MM.1S (cell line): ENCODE measurements around the gene ANKRD16.

Experiments used
- DNase-seq: peaks from one replicate; pipeline ENCODE4 v3.0.0-alpha.2; 2015
- H2AFZ ChIP-seq: fragments of 300-600 bp; sonication (generic); 2 replicates; pipeline ENCODE4 v1.6.0; 2016; ENCODE audit warnings: antibody characterized with exemption, low read length
- H3F3A ChIP-seq: fragments of 300-600 bp; sonication (generic); 2 replicates; pipeline ENCODE4 v1.6.1; 2016; ENCODE audit warnings: mild to moderate bottlenecking, antibody characterized with exemption, low read length, moderate library complexity, mixed read lengths; ENCODE audit not compliant: insufficient read depth
- H3K27ac ChIP-seq: fragments of 300-600 bp; sonication (generic); 2 replicates; pipeline ENCODE4 v1.5.1; 2016; ENCODE audit warnings: mild to moderate bottlenecking, low read length
- H3K27me3 ChIP-seq: fragments of 300-600 bp; sonication (generic); replicated peaks from 2 replicates; pipeline ENCODE4 v1.6.0; 2016; ENCODE audit warnings: low read length; ENCODE audit not compliant: insufficient read depth
- H3K36me3 ChIP-seq: fragments of 300-600 bp; sonication (generic); replicated peaks from 2 replicates; pipeline ENCODE4 v1.6.1; 2016; ENCODE audit warnings: mild to moderate bottlenecking, low read length, mixed read lengths; ENCODE audit not compliant: insufficient read depth
- H3K4me1 ChIP-seq: fragments of 300-600 bp; sonication (generic); 2 replicates; pipeline ENCODE4 v1.6.1; 2016; ENCODE audit warnings: low read length, mixed read lengths
- H3K4me2 ChIP-seq: fragments of 300-600 bp; sonication (generic); 2 replicates; pipeline ENCODE4 v1.6.0; 2016; ENCODE audit warnings: low read depth, low read length
- H3K4me3 ChIP-seq: fragments of 300-600 bp; sonication (generic); 2 replicates; pipeline ENCODE4 v1.5.1; 2016; ENCODE audit warnings: low read length, mixed read lengths
- H3K79me2 ChIP-seq: fragments of 300-600 bp; sonication (generic); 2 replicates; pipeline ENCODE4 v1.6.1; 2016; ENCODE audit warnings: mixed run types, low read length, mixed read lengths
- H3K9ac ChIP-seq: fragments of 300-600 bp; sonication (generic); 2 replicates; pipeline ENCODE4 v1.6.1; 2016; ENCODE audit warnings: low read length, mixed read lengths
- H3K9me2 ChIP-seq: fragments of 300-600 bp; sonication (generic); replicated peaks from 2 replicates; pipeline ENCODE4 v1.6.1; 2016; ENCODE audit warnings: mild to moderate bottlenecking, low read length, mixed read lengths; ENCODE audit not compliant: insufficient read depth
- H3K9me3 ChIP-seq: fragments of 300-600 bp; sonication (generic); replicated peaks from 2 replicates; pipeline ENCODE4 v1.6.1; 2016; ENCODE audit warnings: mild to moderate bottlenecking, low read length, mixed read lengths; ENCODE audit not compliant: insufficient read depth
- H4K20me1 ChIP-seq: fragments of 300-600 bp; sonication (generic); 2 replicates; pipeline ENCODE4 v1.6.1; 2016; ENCODE audit warnings: mild to moderate bottlenecking, low read length, moderate library complexity, mixed read lengths; ENCODE audit not compliant: insufficient read depth
- CTCF ChIP-seq: fragments of 300-600 bp; sonication (generic); IDR thresholded peaks from 2 replicates; pipeline ENCODE4 v1.5.1; 2016; ENCODE audit warnings: antibody characterized with exemption, low read length, mixed read lengths
- EZH2 ChIP-seq: fragments of 300-600 bp; sonication (generic); optimal IDR thresholded peaks from 2 replicates; pipeline ENCODE3; 2017; ENCODE audit warnings: low read depth, mild to moderate bottlenecking, antibody characterized with exemption, low read length, mixed read lengths
- EZH2phosphoT487 ChIP-seq: fragments of 300-600 bp; sonication (generic); IDR thresholded peaks from 2 replicates; pipeline ENCODE4 v1.6.1; 2018; ENCODE audit warnings: antibody characterized with exemption, low read length

Gene ANKRD16

GRCh38 chr10:5930272-5930671 is 40.6 kb upstream of the ANKRD16 start:
- H3K4me2 ChIP-seq = no peak overlapping the region
- no peaks in the 10 kb centered on the region for H3K9me3 ChIP-seq
- H3K79me2 ChIP-seq = peaks cover 11% of the 10 kb centered on the region; the same call in 1 of the 2 replicates
- DNase-seq = no peak
- TF ChIP-seq EZH2phosphoT487 (no peak), EZH2 (no peak), CTCF (no peak)
- H3K4me3 ChIP-seq = no peak overlapping the region
- H3K27ac ChIP-seq = no peak overlapping the region
- no peaks in the 10 kb centered on the region for H4K20me1 ChIP-seq
- no peaks in the 10 kb centered on the region for H3K9me2 ChIP-seq
- no peak overlapping the region for H3K9ac ChIP-seq
- peaks cover 31% of the 10 kb centered on the region for H3K36me3 ChIP-seq
- no peaks in the 10 kb centered on the region for H3F3A ChIP-seq
- no peaks in the 10 kb centered on the region for H3K27me3 ChIP-seq
- no peaks in the 10 kb centered on the region for H3K4me1 ChIP-seq
- no peak overlapping the region for H2AFZ ChIP-seq

- no peak for DNase-seq
- H3K4me1 ChIP-seq = no peaks in the 10 kb centered on the region
- H3F3A ChIP-seq = no peaks in the 10 kb centered on the region
- no peak overlapping the region for H3K9ac ChIP-seq
- no peak overlapping the region for H3K27ac ChIP-seq
- peaks cover 27% of the 10 kb centered on the region for H3K36me3 ChIP-seq
- H3K27me3 ChIP-seq = no peaks in the 10 kb centered on the region
- no peak overlapping the region for H3K4me2 ChIP-seq
- no peak overlapping the region for H2AFZ ChIP-seq
- no peaks in the 10 kb centered on the region for H3K9me3 ChIP-seq
- H3K4me3 ChIP-seq = no peak overlapping the region
- H3K9me2 ChIP-seq = no peaks in the 10 kb centered on the region
- H3K79me2 ChIP-seq = peaks cover 13% of the 10 kb centered on the region; the same call in 1 of the 2 replicates
- H4K20me1 ChIP-seq = no peaks in the 10 kb centered on the region
- TF ChIP-seq EZH2 = no peak
- no peak for TF ChIP-seq EZH2phosphoT487
- no peak for TF ChIP-seq CTCF
Observed at GRCh38 chr10:5929442-5929841, 39.7 kb upstream of the ANKRD16 start.

GRCh38 chr10:5927306-5927705 is 37.6 kb upstream of the ANKRD16 start:
- H3K9me2 ChIP-seq = no peaks in the 10 kb centered on the region
- H2AFZ ChIP-seq = no peak overlapping the region
- no peak overlapping the region for H3K9ac ChIP-seq
- H4K20me1 ChIP-seq = no peaks in the 10 kb centered on the region
- no peak overlapping the region for H3K4me3 ChIP-seq
- no peak overlapping the region for H3K27ac ChIP-seq
- H3K27me3 ChIP-seq = no peaks in the 10 kb centered on the region
- no peak for DNase-seq
- peaks cover 36% of the 10 kb centered on the region for H3K36me3 ChIP-seq
- no peaks in the 10 kb centered on the region for H3F3A ChIP-seq
- peaks cover 19% of the 10 kb centered on the region; the same call in 1 of the 2 replicates for H3K79me2 ChIP-seq
- H3K4me2 ChIP-seq = no peak overlapping the region
- H3K4me1 ChIP-seq = no peaks in the 10 kb centered on the region
- no peaks in the 10 kb centered on the region for H3K9me3 ChIP-seq
- no peak for TF ChIP-seq EZH2
- TF ChIP-seq EZH2phosphoT487 = no peak
- no peak for TF ChIP-seq CTCF
